ENCODE results near the gene RAPGEF1. TPM values are rescaled to one million over a fixed set of nuclear protein-coding genes. Genes with fewer than 3 reads are reported as not detected.

The RAPGEF1 gene
- total and polyA plus RNA-seq, 2 of the 13 experiments (the other 11 are each of a cell fraction or from before 2014, with no cell fraction given), result 21.2 to 38.9 TPM

- TF ChIP-seq ZNF550 (CRISPR knock-in tag; IDR thresholded peaks at IDR 0.05; ENCODE audit: borderline replicate concordance) (no peak), ZNF343 (CRISPR knock-in tag; IDR thresholded peaks at IDR 0.05) (no peak), EHMT2 (IDR thresholded peaks at IDR 0.05; ENCODE audit: borderline replicate concordance, low read depth, low read length) (no peak), HNF4G (IDR thresholded peaks at IDR 0.05; ENCODE audit: borderline replicate concordance, low read depth, low read length) (no peak), HNF4G (CRISPR knock-in tag; IDR thresholded peaks at IDR 0.05; ENCODE audit: borderline replicate concordance, low read depth) (no peak), SP2 (CRISPR knock-in tag; IDR thresholded peaks at IDR 0.05) (no peak), ZNF615 (CRISPR knock-in tag; IDR thresholded peaks at IDR 0.05; ENCODE audit: borderline replicate concordance) (no peak), ZNF512 (CRISPR knock-in tag; IDR thresholded peaks at IDR 0.05) (no peak), ZNF260 (CRISPR knock-in tag; IDR thresholded peaks at IDR 0.05; ENCODE audit: borderline replicate concordance, low read depth) (no peak), GABPB1 (CRISPR knock-in tag; IDR thresholded peaks at IDR 0.05) (no peak), SETDB1 (CRISPR knock-in tag; IDR thresholded peaks at IDR 0.05; ENCODE audit: borderline replicate concordance) (no peak), SP1 (IDR thresholded peaks at IDR 0.05) (no peak), SP1 (CRISPR knock-in tag; IDR thresholded peaks at IDR 0.05) (no peak), HNRNPLL (IDR thresholded peaks at IDR 0.05; ENCODE audit: low read depth, low read length, poor library complexity, severe bottlenecking) (no peak), PRDM15 (CRISPR knock-in tag; IDR thresholded peaks at IDR 0.05) (peak; percentile 36; the same call in 1 of the 2 replicates), NFKB2 (CRISPR knock-in tag; IDR thresholded peaks at IDR 0.05; ENCODE audit: borderline replicate concordance) (peak; percentile 33; the same call in 1 of the 2 replicates), ZBTB7A (CRISPR knock-in tag; IDR thresholded peaks at IDR 0.05) (no peak), ZNF883 (CRISPR knock-in tag; IDR thresholded peaks at IDR 0.05; ENCODE audit: not compliant biosample characterization) (no peak), FOXC1 (CRISPR knock-in tag; IDR thresholded peaks at IDR 0.05; ENCODE audit: borderline replicate concordance) (no peak), ZNF180 (CRISPR knock-in tag; IDR thresholded peaks at IDR 0.05; ENCODE audit: borderline replicate concordance, low read depth) (0 out of 2 replicates have a peak, but pooled peaks have one; percentile 52)
Observed at GRCh38 chr9:131601683-131602181, 138.1 kb downstream of the RAPGEF1 start (continued).
